Activated T-cell treated with anti-CD3 and anti-CD28 coated beads, Interleukin-2, amount 50 U/mL, for 24 hours (primary cell): Measurements from ENCODE around the gene PIP5K1C.

ENCODE experiments used
- DNase-seq: peaks from one replicate; pipeline ENCODE4 v3.0.0-alpha.2; 2020
- H3K27ac Mint-ChIP-seq: 2 replicates; pipeline ENCODE4 v1.8.0; 2020; ENCODE audit warnings: mild to moderate bottlenecking, mixed read lengths
- H3K27me3 Mint-ChIP-seq: 2 replicates; pipeline ENCODE4 v1.8.0; 2020; ENCODE audit warnings: mixed read lengths
- H3K36me3 Mint-ChIP-seq: 2 replicates; pipeline ENCODE4 v1.8.0; 2020; ENCODE audit warnings: low read depth, mixed read lengths
- H3K4me1 Mint-ChIP-seq: 2 replicates; pipeline ENCODE4 v1.8.0; 2020; ENCODE audit warnings: low read depth, mixed read lengths
- H3K4me3 Mint-ChIP-seq: 2 replicates; pipeline ENCODE4 v1.8.0; 2020; ENCODE audit warnings: mild to moderate bottlenecking, moderate library complexity, mixed read lengths
- H3K9me3 Mint-ChIP-seq: 2 replicates; pipeline ENCODE4 v1.8.0; 2020; ENCODE audit warnings: mixed read lengths

PIP5K1C gene

GRCh38 chr19:3708207-3708931, 8.1 kb upstream of the PIP5K1C start, which contains the start of gene TJP3:
Gene TJP3, plus strand, starts transcription at chr19:3708384. Its CDS starts 20,049 bp downstream, at chr19:3728433.
- H3K9me3 Mint-ChIP-seq: no peaks in the 10 kb centered on the region
- no peak for DNase-seq
- H3K27ac Mint-ChIP-seq: no peak within 1 kb of the TSS
- H3K36me3 Mint-ChIP-seq: no peaks in the 10 kb centered on the region
- peaks cover 3% of the 10 kb centered on the region for H3K4me1 Mint-ChIP-seq
- H3K4me3 Mint-ChIP-seq: no peak within 1 kb of the TSS
- peaks cover 7% of the 10 kb centered on the region for H3K27me3 Mint-ChIP-seq

- H3K27ac Mint-ChIP-seq: no peak overlapping the region
- no peak overlapping the region for H3K4me3 Mint-ChIP-seq
Observed at GRCh38 chr19:3707868-3708206, 7.6 kb upstream of the PIP5K1C start.

GRCh38 chr19:3701200-3701599, 932 bp upstream of the PIP5K1C start:
- H3K4me1 Mint-ChIP-seq: peaks cover 25% of the 10 kb centered on the region
- DNase-seq: no peak
- peaks cover 4% of the 10 kb centered on the region for H3K36me3 Mint-ChIP-seq
- peaks cover 4% of the 10 kb centered on the region for H3K27me3 Mint-ChIP-seq
- no peaks in the 10 kb centered on the region for H3K9me3 Mint-ChIP-seq
- H3K27ac Mint-ChIP-seq: no peak overlapping the region
- no peak overlapping the region for H3K4me3 Mint-ChIP-seq

More at GRCh38 chr19:3707868-3708206, 7.6 kb upstream of the PIP5K1C start:
- Mint-ChIP-seq H3K27me3 (peaks cover 7% of the 10 kb centered on the region), H3K36me3 (no peaks in the 10 kb centered on the region), H3K9me3 (no peaks in the 10 kb centered on the region), H3K4me1 (peaks cover 1% of the 10 kb centered on the region)
- DNase-seq: no peak

GRCh38 chr19:3699741-3700241, 477 bp downstream of the PIP5K1C start:
- H3K9me3 Mint-ChIP-seq: no peaks in the 10 kb centered on the region
- peak overlapping the region; percentile 83 for H3K27ac Mint-ChIP-seq
- no peaks in the 10 kb centered on the region for H3K27me3 Mint-ChIP-seq

GRCh38 chr19:3698974-3699740, 1.1 kb downstream of the PIP5K1C start:
- H3K9me3 Mint-ChIP-seq: no peaks in the 10 kb centered on the region
- peak; percentile 58 for DNase-seq
- no peaks in the 10 kb centered on the region for H3K27me3 Mint-ChIP-seq
- peaks cover 4% of the 10 kb centered on the region for H3K36me3 Mint-ChIP-seq
- H3K27ac Mint-ChIP-seq: peak overlapping the region; percentile 83
- peak overlapping the region; percentile 90 for H3K4me3 Mint-ChIP-seq
- H3K4me1 Mint-ChIP-seq: peaks cover 24% of the 10 kb centered on the region

More at GRCh38 chr19:3699741-3700241, 477 bp downstream of the PIP5K1C start:
- Mint-ChIP-seq H3K4me1 (peaks cover 24% of the 10 kb centered on the region), H3K36me3 (peaks cover 4% of the 10 kb centered on the region), H3K4me3 (peak overlapping the region; percentile 90)
- DNase-seq: no peak

GRCh38 chr19:3698386-3698950, 1.8 kb downstream of the PIP5K1C start:
- Mint-ChIP-seq H3K4me1 (peaks cover 24% of the 10 kb centered on the region), H3K27ac (no peak overlapping the region), H3K9me3 (no peaks in the 10 kb centered on the region)

GRCh38 chr19:3697671-3698385, 2.4 kb downstream of the PIP5K1C start:
- peaks cover 4% of the 10 kb centered on the region for H3K36me3 Mint-ChIP-seq
- H3K9me3 Mint-ChIP-seq: no peaks in the 10 kb centered on the region
- no peak overlapping the region for H3K27ac Mint-ChIP-seq
- peaks cover 24% of the 10 kb centered on the region for H3K4me1 Mint-ChIP-seq
- no peak for DNase-seq
- peak overlapping the region; percentile 58 for H3K4me3 Mint-ChIP-seq
- no peaks in the 10 kb centered on the region for H3K27me3 Mint-ChIP-seq

More at GRCh38 chr19:3698386-3698950, 1.8 kb downstream of the PIP5K1C start:
- no peak for DNase-seq
- peaks cover 4% of the 10 kb centered on the region for H3K36me3 Mint-ChIP-seq
- H3K27me3 Mint-ChIP-seq: no peaks in the 10 kb centered on the region
- peak overlapping the region; percentile 58 for H3K4me3 Mint-ChIP-seq

GRCh38 chr19:3697094-3697493, 3.2 kb downstream of the PIP5K1C start:
- no peak overlapping the region for H3K27ac Mint-ChIP-seq
- peaks cover 26% of the 10 kb centered on the region for H3K4me1 Mint-ChIP-seq
- no peak overlapping the region for H3K4me3 Mint-ChIP-seq
- no peaks in the 10 kb centered on the region for H3K27me3 Mint-ChIP-seq
- peaks cover 4% of the 10 kb centered on the region for H3K36me3 Mint-ChIP-seq
- DNase-seq: no peak
- no peaks in the 10 kb centered on the region for H3K9me3 Mint-ChIP-seq

- no peaks in the 10 kb centered on the region for H3K9me3 Mint-ChIP-seq
- no peaks in the 10 kb centered on the region for H3K27me3 Mint-ChIP-seq
- H3K4me1 Mint-ChIP-seq: peaks cover 29% of the 10 kb centered on the region
- H3K27ac Mint-ChIP-seq: no peak overlapping the region
- no peak overlapping the region for H3K4me3 Mint-ChIP-seq
- no peak for DNase-seq
- peaks cover 4% of the 10 kb centered on the region for H3K36me3 Mint-ChIP-seq
Observed at GRCh38 chr19:3696660-3696995, 3.6 kb downstream of the PIP5K1C start.

GRCh38 chr19:3695986-3696659, 4.1 kb downstream of the PIP5K1C start:
- Mint-ChIP-seq H3K27ac (no peak overlapping the region), H3K9me3 (no peaks in the 10 kb centered on the region), H3K36me3 (peaks cover 4% of the 10 kb centered on the region), H3K4me1 (peaks cover 34% of the 10 kb centered on the region), H3K4me3 (no peak overlapping the region), H3K27me3 (no peaks in the 10 kb centered on the region)
- no peak for DNase-seq

GRCh38 chr19:3695124-3695733, 5.0 kb downstream of the PIP5K1C start:
- DNase-seq: no peak
- Mint-ChIP-seq H3K4me3 (no peak overlapping the region), H3K36me3 (peaks cover 6% of the 10 kb centered on the region), H3K9me3 (no peaks in the 10 kb centered on the region), H3K27ac (no peak overlapping the region), H3K4me1 (peaks cover 36% of the 10 kb centered on the region), H3K27me3 (no peaks in the 10 kb centered on the region)

- Mint-ChIP-seq H3K27ac (no peak overlapping the region), H3K4me1 (peaks cover 42% of the 10 kb centered on the region), H3K36me3 (peaks cover 8% of the 10 kb centered on the region), H3K27me3 (no peaks in the 10 kb centered on the region), H3K4me3 (no peak overlapping the region), H3K9me3 (no peaks in the 10 kb centered on the region)
- DNase-seq: no peak
Observed at GRCh38 chr19:3694361-3695123, 5.7 kb downstream of the PIP5K1C start.
